ENCODE data around the gene STX17.
"Not testable (repeated sequence)": the region's sequence is repeated elsewhere in the genome, so short reads cannot be mapped to it uniquely, and the experiment has no call there.

STX17 gene

DNA sequence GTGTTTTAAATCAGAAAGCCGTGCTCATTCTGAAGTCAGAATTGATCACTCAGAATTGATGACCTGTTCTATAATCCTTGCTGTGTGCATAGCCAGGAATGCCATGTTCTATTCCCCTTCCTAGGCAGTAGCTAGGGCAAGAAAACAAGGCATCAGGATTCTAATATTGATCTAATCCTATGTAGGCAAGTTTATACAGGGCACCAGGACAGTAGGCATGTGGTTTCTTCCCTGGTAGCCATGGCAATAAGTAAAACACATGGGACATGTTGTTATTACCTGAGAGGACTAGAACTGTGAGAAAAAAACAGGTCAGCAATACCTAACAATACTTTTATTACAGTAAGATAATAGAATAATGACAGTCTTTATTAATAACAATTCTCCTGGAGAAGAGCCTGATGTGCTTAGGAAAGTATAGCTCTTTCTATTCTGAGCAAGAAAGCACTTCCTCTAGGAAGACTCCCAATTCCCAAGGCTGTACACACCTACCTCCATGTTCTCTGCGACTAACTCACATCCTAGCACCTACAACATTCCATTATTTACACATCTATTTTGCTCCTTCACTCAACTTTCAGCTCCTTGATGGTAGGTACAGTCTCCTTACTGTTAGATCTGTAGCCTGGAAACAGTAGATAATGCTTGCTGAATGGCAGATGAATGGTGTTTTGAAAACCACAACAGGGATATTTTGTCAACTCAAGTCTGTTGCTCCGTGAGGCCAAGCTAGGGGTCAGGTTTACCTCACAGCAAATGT lies 70.8 kb downstream of the STX17 start:
- H3K4me3 ChIP-seq (ENCODE audit: low read depth, low read length): no peak overlapping the region
- ChIA-PET POLR2A (no interaction called here), CTCF (interaction anchor here (0.6 kb wide), 1 partner anchor 34 kb away, joined by 3 read pairs; no protein-coding TSS in a partner anchor)
- no peak for DNase-seq (ENCODE audit: low read depth, low spot score)
- TF ChIP-seq, protein P1, sequence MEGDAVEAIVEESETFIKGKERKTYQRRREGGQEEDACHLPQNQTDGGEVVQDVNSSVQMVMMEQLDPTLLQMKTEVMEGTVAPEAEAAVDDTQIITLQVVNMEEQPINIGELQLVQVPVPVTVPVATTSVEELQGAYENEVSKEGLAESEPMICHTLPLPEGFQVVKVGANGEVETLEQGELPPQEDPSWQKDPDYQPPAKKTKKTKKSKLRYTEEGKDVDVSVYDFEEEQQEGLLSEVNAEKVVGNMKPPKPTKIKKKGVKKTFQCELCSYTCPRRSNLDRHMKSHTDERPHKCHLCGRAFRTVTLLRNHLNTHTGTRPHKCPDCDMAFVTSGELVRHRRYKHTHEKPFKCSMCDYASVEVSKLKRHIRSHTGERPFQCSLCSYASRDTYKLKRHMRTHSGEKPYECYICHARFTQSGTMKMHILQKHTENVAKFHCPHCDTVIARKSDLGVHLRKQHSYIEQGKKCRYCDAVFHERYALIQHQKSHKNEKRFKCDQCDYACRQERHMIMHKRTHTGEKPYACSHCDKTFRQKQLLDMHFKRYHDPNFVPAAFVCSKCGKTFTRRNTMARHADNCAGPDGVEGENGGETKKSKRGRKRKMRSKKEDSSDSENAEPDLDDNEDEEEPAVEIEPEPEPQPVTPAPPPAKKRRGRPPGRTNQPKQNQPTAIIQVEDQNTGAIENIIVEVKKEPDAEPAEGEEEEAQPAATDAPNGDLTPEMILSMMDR (IDR thresholded peaks at IDR 0.05; ENCODE audit: insufficient read depth, low read length, missing control alignments): no peak

DNA sequence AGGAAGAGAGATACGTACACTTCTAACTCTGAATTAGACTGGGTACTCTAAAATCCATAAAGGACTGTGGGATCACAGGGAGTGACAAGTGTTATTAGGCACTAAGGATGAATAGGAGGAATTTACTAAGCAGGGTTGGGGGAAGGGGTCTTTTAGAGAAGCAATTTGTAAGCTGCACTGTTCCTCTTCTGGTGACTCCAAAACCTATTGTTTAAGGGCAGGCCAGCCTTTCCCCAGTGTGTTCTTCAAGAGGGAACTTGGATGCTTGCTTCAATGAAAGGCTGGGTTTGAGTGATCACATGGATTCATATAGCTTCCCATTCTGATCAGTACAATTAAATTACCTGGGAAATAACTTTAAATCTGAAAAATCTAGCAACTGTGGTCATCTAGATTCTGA lies 71.8 kb downstream of the STX17 start:
- CTCF ChIA-PET: interaction anchor here (0.6 kb wide), 1 partner anchor 857 kb away, joined by 3 read pairs; no protein-coding TSS in a partner anchor
- POLR2A ChIA-PET: no interaction called here
- H3K4me3 ChIP-seq (ENCODE audit: low read depth, low read length): no peak overlapping the region
- TF ChIP-seq, protein P1 (IDR thresholded peaks at IDR 0.05; ENCODE audit: insufficient read depth, low read length, missing control alignments): no peak
- no peak for DNase-seq (ENCODE audit: low read depth, low spot score)

DNA sequence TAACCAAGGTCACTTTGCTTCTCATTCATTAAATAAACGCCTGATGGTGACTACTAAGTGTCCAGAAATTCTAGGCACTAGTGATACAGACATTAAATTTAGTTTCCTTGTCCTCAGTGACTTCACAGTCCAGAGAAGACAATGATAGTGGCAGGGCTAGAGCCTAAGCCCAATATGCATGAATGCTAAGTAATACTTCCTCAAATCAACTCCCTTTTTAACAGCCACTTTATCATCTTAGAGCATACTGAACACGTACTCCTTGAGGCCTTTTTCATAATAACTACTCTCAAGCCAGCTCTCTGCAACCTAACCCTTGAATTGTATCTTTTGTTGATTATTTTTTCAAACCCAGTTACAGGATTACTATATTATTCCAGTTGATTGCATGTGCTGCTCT lies 74.1 kb downstream of the STX17 start:
- POLR2A ChIA-PET: no interaction called here
- DNase-seq (ENCODE audit: low read depth, low spot score): no peak
- CTCF ChIA-PET: interaction anchor here (0.6 to 1.5 kb wide), 2 partner anchors 31 to 733 kb away, joined by 3 to 4 read pairs; no protein-coding TSS in a partner anchor
- TF ChIP-seq, protein P1 (IDR thresholded peaks at IDR 0.05; ENCODE audit: insufficient read depth, low read length, missing control alignments): no peak
- no peak overlapping the region for H3K4me3 ChIP-seq (ENCODE audit: low read depth, low read length)

DNA sequence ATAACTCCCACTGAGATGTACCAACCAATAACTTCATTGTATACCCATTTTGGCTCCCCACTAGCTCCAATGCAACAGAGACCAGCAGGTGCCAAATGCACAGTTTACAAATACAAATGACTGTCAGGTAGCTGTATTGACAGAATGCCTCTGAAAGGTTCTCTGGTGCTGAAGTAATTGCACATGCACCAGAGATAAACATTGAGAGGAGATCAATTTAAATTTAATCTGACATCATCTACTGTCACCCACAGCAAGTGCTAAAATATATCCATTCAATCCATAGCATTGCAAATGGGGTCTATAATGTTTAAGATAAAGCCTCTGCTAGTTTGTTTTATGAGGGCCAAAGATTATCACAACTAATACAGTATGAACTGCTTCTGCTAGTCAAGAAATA lies 80.2 kb downstream of the STX17 start:
- TF ChIP-seq, protein P1 (IDR thresholded peaks at IDR 0.05; ENCODE audit: insufficient read depth, low read length, missing control alignments): no peak
- CTCF ChIA-PET: no interaction called here
- H3K4me3 ChIP-seq (ENCODE audit: low read depth, low read length): no peak overlapping the region
- no peak for DNase-seq (ENCODE audit: low read depth, low spot score)
- POLR2A ChIA-PET: no interaction called here

DNA sequence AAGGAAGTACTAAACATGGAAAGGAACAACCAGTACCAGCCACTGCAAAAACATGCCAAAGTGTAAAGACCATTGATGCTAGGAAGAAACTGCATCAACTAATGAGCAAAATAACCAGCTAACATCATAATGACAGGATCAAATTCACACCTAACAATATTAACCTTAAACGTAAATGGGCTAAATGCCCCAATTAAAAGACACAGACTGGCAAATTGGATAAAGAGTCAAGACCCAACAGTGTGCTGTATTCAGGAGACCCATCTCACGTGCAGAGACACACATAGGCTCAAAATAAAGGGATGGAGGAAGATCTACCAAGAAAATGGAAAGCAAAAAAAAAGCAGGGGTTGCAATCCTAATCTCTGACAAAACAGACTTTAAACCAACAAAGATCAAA lies 84.1 kb downstream of the STX17 start:
- CTCF ChIA-PET; DNase-seq (ENCODE audit: low read depth, low spot score); H3K4me3 ChIP-seq (ENCODE audit: low read depth, low read length); POLR2A ChIA-PET: not testable (repeated sequence)

DNA sequence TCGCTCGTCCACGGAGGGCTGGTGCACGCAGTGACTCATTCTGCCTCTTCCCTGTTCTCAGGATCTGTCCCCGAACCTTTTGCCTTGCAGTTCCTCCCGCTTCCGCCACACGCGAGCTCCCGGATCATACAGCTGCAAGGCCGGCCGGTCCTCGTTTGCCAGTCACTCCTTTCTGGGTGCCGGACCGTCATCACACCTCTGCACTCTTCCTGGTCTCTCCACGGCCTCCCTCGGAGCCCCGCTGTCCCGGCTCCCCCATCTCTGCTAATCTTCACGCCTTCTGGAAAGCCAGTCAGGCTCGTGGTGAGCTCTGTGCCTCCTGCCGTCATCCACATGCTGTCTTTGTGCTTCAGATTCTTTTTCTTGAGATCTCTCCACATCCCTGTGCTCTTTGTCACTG lies 91.8 kb downstream of the STX17 start:
- TF ChIP-seq, protein P1 (IDR thresholded peaks at IDR 0.05; ENCODE audit: insufficient read depth, low read length, missing control alignments): no peak
- DNase-seq (ENCODE audit: low read depth, low spot score): no peak
- ChIA-PET CTCF (interaction anchor here (0.8 kb wide), 1 partner anchor 29 kb away, joined by 3 read pairs; no protein-coding TSS in a partner anchor), POLR2A (interaction anchor here (0.5 kb wide), 1 partner anchor 274 kb away, joined by 4 read pairs; no protein-coding TSS in a partner anchor)
- no peak overlapping the region for H3K4me3 ChIP-seq (ENCODE audit: low read depth, low read length)

DNA sequence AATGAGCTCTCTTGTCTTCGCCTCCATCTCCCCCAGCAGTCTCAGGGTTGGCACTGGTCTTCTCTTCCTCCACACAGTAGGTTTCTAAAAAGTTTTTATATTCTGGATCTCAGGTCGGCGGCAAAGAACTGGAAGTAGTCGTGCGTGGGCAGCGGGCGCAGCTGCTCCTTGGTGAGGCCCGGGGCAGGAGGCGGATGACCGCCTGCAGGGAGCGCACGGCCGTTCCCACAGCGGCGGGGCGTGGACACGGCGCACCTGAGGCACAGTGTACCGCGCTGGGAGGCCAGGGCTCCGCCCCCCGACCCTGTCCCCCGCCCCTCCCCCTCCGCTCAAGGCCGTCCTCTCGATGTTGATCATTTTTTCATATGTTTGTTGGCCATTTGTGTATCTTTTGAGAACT lies 92.4 kb downstream of the STX17 start:
- CTCF ChIA-PET: interaction anchor here (0.8 kb wide), 1 partner anchor 28 kb away, joined by 3 read pairs; no protein-coding TSS in a partner anchor
- DNase-seq (ENCODE audit: low read depth, low spot score): no peak
- H3K4me3 ChIP-seq (ENCODE audit: low read depth, low read length): no peak overlapping the region
- POLR2A ChIA-PET: no interaction called here
- TF ChIP-seq, protein P1 (IDR thresholded peaks at IDR 0.05; ENCODE audit: insufficient read depth, low read length, missing control alignments): no peak

Data from AG04449 (cell line).